ENCODE results near the gene TMEM200A.

TMEM200A gene

DNA sequence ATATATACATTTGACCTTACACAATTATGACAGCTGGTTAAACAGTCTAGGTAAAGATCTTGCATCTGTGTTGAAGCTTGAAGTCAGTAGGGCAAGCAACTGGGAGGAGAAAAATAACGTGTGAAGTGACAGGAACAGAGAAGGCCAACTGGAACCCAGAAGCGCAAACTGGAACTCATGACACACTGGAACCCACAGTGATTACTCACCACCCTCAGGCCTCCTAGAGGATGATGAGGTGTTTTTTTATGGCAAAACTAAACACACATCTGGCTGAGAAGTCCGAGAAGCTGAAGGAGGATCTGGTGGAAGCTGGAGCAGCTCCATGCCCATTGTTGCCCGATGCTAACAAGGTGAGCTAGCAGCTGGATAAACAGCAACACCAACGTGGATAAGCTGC, 108.1 kb downstream of the TMEM200A start:
- Histone ChIP-seq H3K79me2 (ENCODE audit: control insufficient read depth, insufficient read depth, low read length, poor library complexity) (no peaks in the 10 kb centered on the region), H3K4me3 (ENCODE audit: low read depth, low read length) (no peak overlapping the region), H3K4me2 (ENCODE audit: low read length) (no peak overlapping the region), H3K4me1 (ENCODE audit: control insufficient read depth in 1 of 2, insufficient read depth in 2 of 2, low read length in 2 of 2) (no peaks in the 10 kb centered on the region), H2AFZ (ENCODE audit: insufficient read depth, low read length, poor library complexity) (no peak overlapping the region), H3K9me3 (ENCODE audit: insufficient read depth, low read depth, low read length) (no peaks in the 10 kb centered on the region), H2BK120ac (ENCODE audit: insufficient read depth, low read length, poor library complexity) (no peak overlapping the region), H4K8ac (ENCODE audit: low read depth, low read length) (no peak overlapping the region), H3K18ac (ENCODE audit: low read length) (no peak overlapping the region), H3K27me3 (ENCODE audit: insufficient read depth, low read length) (no peaks in the 10 kb centered on the region), H3K79me1 (ENCODE audit: low read length) (no peaks in the 10 kb centered on the region), H3K36me3 (ENCODE audit: control insufficient read depth in 1 of 2, insufficient read depth in 2 of 2, low read length in 2 of 2) (no peaks in the 10 kb centered on the region), H4K91ac (ENCODE audit: low read depth, low read length) (no peak overlapping the region), H2BK5ac (ENCODE audit: low read depth, low read length, poor library complexity) (no peak overlapping the region), H3K9ac (ENCODE audit: low read length) (no peak overlapping the region), H3K4ac (ENCODE audit: low read depth, low read length) (no peak overlapping the region), H2BK12ac (ENCODE audit: low read length) (no peak overlapping the region), H2AK5ac (ENCODE audit: low read length) (no peak overlapping the region), H3K23ac (ENCODE audit: low read length) (no peak overlapping the region), H3K14ac (ENCODE audit: low read length) (no peak overlapping the region), H4K12ac (ENCODE audit: low read depth, low read length) (no peak overlapping the region), H3K27ac (ENCODE audit: low read depth, low read length) (no peak overlapping the region)
- WGBS (ENCODE audit: extremely low coverage, insufficient coverage, insufficient read length), result no CpG with 5 or more reads among the region's 5 CpGs
- peak; percentile 67 to 77 for DNase-seq

DNA sequence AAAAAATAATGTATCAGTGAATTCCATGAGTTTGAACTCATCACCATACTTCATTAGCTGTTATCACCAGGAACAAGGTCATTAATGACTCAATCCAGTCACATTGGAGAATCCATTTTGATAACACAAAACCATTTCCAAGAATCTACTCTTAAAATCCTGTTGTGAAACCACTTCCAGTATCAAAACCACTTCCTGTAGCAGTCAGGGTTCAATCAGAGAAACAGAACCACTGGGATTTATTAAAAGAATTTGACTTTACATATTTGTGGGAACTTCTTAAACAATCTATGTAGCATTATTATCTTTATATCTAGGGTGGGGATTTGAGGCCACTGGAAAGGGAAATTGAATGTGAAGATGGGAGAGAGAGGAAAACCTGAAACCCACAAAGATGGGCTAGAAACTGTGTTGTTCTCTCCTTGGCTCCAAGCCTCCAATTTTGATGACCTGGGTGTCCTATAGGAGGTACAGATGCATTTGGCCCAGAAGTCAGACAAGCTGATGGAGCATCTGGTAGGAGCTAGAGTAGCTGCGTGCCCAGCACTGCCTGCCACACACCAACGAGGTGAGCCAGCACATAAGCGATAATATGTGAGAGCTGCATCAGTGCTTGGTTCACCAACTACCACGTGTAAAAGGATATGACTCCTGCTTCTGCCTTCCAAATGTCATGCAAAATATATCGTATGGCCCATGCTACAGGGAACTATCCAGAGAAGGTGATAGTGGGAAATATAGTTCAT, 117.0 kb downstream of the TMEM200A start:
- H3K4me1 ChIP-seq (ENCODE audit: control insufficient read depth in 1 of 2, insufficient read depth in 2 of 2, low read length in 2 of 2), result no peaks in the 10 kb centered on the region
- no peak for DNase-seq
- H3K18ac ChIP-seq (ENCODE audit: low read length), result no peak overlapping the region
- no peak overlapping the region for H4K12ac ChIP-seq (ENCODE audit: low read depth, low read length)
- H3K9me3 ChIP-seq (ENCODE audit: insufficient read depth, low read depth, low read length), result peaks cover 3% of the 10 kb centered on the region
- H3K14ac ChIP-seq (ENCODE audit: low read length), result no peak overlapping the region
- no peak overlapping the region for H2BK5ac ChIP-seq (ENCODE audit: low read depth, low read length, poor library complexity)
- no peak overlapping the region for H4K8ac ChIP-seq (ENCODE audit: low read depth, low read length)
- WGBS (ENCODE audit: extremely low coverage, insufficient coverage, insufficient read length), result no CpG with 5 or more reads among the region's 5 CpGs
- peak overlapping the region; percentile 63 for H3K9ac ChIP-seq (ENCODE audit: low read length)
- no peak overlapping the region for H3K4ac ChIP-seq (ENCODE audit: low read depth, low read length)
- H3K36me3 ChIP-seq (ENCODE audit: control insufficient read depth in 1 of 2, insufficient read depth in 2 of 2, low read length in 2 of 2), result no peaks in the 10 kb centered on the region
- no peaks in the 10 kb centered on the region for H3K27me3 ChIP-seq (ENCODE audit: insufficient read depth, low read length)
- H3K4me2 ChIP-seq (ENCODE audit: low read length), result no peak overlapping the region
- no peak overlapping the region for H2AK5ac ChIP-seq (ENCODE audit: low read length)
- H4K91ac ChIP-seq (ENCODE audit: low read depth, low read length), result no peak overlapping the region
- no peaks in the 10 kb centered on the region for H3K79me2 ChIP-seq (ENCODE audit: control insufficient read depth, insufficient read depth, low read length, poor library complexity)
- no peak overlapping the region for H3K4me3 ChIP-seq (ENCODE audit: low read depth, low read length)
- no peak overlapping the region for H2BK12ac ChIP-seq (ENCODE audit: low read length)
- H2AFZ ChIP-seq (ENCODE audit: insufficient read depth, low read length, poor library complexity), result no peak overlapping the region
- no peak overlapping the region for H2BK120ac ChIP-seq (ENCODE audit: insufficient read depth, low read length, poor library complexity)
- H3K79me1 ChIP-seq (ENCODE audit: low read length), result no peaks in the 10 kb centered on the region
- H3K27ac ChIP-seq (ENCODE audit: low read depth, low read length), result no peak overlapping the region
- H3K23ac ChIP-seq (ENCODE audit: low read length), result no peak overlapping the region

DNA sequence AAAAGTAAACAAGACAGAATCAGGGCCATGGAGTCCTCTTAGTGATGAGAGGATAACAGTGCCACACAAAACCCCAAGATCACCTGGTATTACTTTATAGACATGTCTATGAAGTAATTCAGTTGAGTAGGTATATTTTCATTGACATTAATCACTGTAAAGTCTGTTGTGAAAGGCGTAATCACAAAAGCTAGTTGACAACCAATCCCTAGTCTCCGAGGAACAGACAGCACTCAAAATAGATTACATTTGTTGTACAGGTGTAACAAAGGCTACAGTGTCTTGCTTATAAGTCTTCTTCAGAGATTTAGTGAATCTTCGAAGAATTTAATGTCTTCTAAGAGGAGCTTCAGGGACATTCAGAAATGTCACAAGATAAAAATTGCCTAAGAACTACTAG, 120.1 kb downstream of the TMEM200A start:
- H3K9ac ChIP-seq (ENCODE audit: low read length), result no peak overlapping the region

DNA sequence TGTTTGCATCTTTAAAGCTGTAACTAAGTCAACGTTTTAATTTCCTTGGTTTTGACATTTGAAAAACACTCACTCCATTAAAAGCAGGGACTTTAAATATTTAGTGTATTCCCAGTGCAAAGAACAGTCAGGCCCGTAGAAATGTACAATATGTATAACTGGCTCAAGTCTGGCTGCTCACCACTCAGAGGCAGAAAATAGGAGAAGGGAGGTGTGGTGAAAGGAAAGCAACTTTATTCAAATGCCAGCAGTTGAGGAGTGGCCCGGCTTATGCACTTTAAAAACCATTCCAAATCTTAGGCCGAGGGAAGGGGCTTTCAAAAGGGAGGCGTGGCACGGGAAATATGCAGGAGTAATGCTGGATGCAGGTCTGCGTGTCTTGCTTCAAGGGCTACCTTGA, 120.6 kb downstream of the TMEM200A start:
- H3K27me3 ChIP-seq (ENCODE audit: insufficient read depth, low read length), result no peaks in the 10 kb centered on the region
- no peak overlapping the region for H3K27ac ChIP-seq (ENCODE audit: low read depth, low read length)
- H3K36me3 ChIP-seq (ENCODE audit: control insufficient read depth in 1 of 2, insufficient read depth in 2 of 2, low read length in 2 of 2), result no peaks in the 10 kb centered on the region
- no peak overlapping the region for H3K14ac ChIP-seq (ENCODE audit: low read length)
- H3K4me3 ChIP-seq (ENCODE audit: low read depth, low read length), result no peak overlapping the region
- H3K9ac ChIP-seq (ENCODE audit: low read length), result no peak overlapping the region
- H2BK12ac ChIP-seq (ENCODE audit: low read length), result no peak overlapping the region
- no peak overlapping the region for H3K4me2 ChIP-seq (ENCODE audit: low read length)
- H4K12ac ChIP-seq (ENCODE audit: low read depth, low read length), result no peak overlapping the region
- DNase-seq, result peak; percentile 34 to 50
- H2AFZ ChIP-seq (ENCODE audit: insufficient read depth, low read length, poor library complexity), result no peak overlapping the region
- no peak overlapping the region for H2BK5ac ChIP-seq (ENCODE audit: low read depth, low read length, poor library complexity)
- H4K91ac ChIP-seq (ENCODE audit: low read depth, low read length), result no peak overlapping the region
- no peak overlapping the region for H3K18ac ChIP-seq (ENCODE audit: low read length)
- no peaks in the 10 kb centered on the region for H3K79me1 ChIP-seq (ENCODE audit: low read length)
- peaks cover 3% of the 10 kb centered on the region for H3K9me3 ChIP-seq (ENCODE audit: insufficient read depth, low read depth, low read length)
- H3K4me1 ChIP-seq (ENCODE audit: control insufficient read depth in 1 of 2, insufficient read depth in 2 of 2, low read length in 2 of 2), result no peaks in the 10 kb centered on the region
- H3K79me2 ChIP-seq (ENCODE audit: control insufficient read depth, insufficient read depth, low read length, poor library complexity), result no peaks in the 10 kb centered on the region
- H4K8ac ChIP-seq (ENCODE audit: low read depth, low read length), result no peak overlapping the region
- no peak overlapping the region for H3K4ac ChIP-seq (ENCODE audit: low read depth, low read length)
- H2AK5ac ChIP-seq (ENCODE audit: low read length), result no peak overlapping the region
- no CpG with 5 or more reads among the region's 7 CpGs for WGBS (ENCODE audit: extremely low coverage, insufficient coverage, insufficient read length)
- no peak overlapping the region for H2BK120ac ChIP-seq (ENCODE audit: insufficient read depth, low read length, poor library complexity)
- H3K23ac ChIP-seq (ENCODE audit: low read length), result no peak overlapping the region

More for the DNA sequence above, 120.1 kb downstream of the TMEM200A start:
- H4K12ac ChIP-seq (ENCODE audit: low read depth, low read length), result no peak overlapping the region
- no peaks in the 10 kb centered on the region for H3K27me3 ChIP-seq (ENCODE audit: insufficient read depth, low read length)
- H3K4me1 ChIP-seq (ENCODE audit: control insufficient read depth in 1 of 2, insufficient read depth in 2 of 2, low read length in 2 of 2), result no peaks in the 10 kb centered on the region
- H4K8ac ChIP-seq (ENCODE audit: low read depth, low read length), result no peak overlapping the region
- no peak overlapping the region for H4K91ac ChIP-seq (ENCODE audit: low read depth, low read length)
- no peaks in the 10 kb centered on the region for H3K79me1 ChIP-seq (ENCODE audit: low read length)
- H3K4me2 ChIP-seq (ENCODE audit: low read length), result no peak overlapping the region
- no peak overlapping the region for H3K27ac ChIP-seq (ENCODE audit: low read depth, low read length)
- DNase-seq, result no peak
- H2BK120ac ChIP-seq (ENCODE audit: insufficient read depth, low read length, poor library complexity), result no peak overlapping the region
- H3K23ac ChIP-seq (ENCODE audit: low read length), result no peak overlapping the region
- no peak overlapping the region for H3K4ac ChIP-seq (ENCODE audit: low read depth, low read length)
- H3K14ac ChIP-seq (ENCODE audit: low read length), result no peak overlapping the region
- no peaks in the 10 kb centered on the region for H3K79me2 ChIP-seq (ENCODE audit: control insufficient read depth, insufficient read depth, low read length, poor library complexity)
- peaks cover 3% of the 10 kb centered on the region for H3K9me3 ChIP-seq (ENCODE audit: insufficient read depth, low read depth, low read length)
- H2BK12ac ChIP-seq (ENCODE audit: low read length), result no peak overlapping the region
- no peak overlapping the region for H3K18ac ChIP-seq (ENCODE audit: low read length)
- no peaks in the 10 kb centered on the region for H3K36me3 ChIP-seq (ENCODE audit: control insufficient read depth in 1 of 2, insufficient read depth in 2 of 2, low read length in 2 of 2)
- WGBS (ENCODE audit: extremely low coverage, insufficient coverage, insufficient read length), result no CpG with 5 or more reads among the region's 3 CpGs
- no peak overlapping the region for H2BK5ac ChIP-seq (ENCODE audit: low read depth, low read length, poor library complexity)
- no peak overlapping the region for H2AK5ac ChIP-seq (ENCODE audit: low read length)
- no peak overlapping the region for H3K4me3 ChIP-seq (ENCODE audit: low read depth, low read length)
- H2AFZ ChIP-seq (ENCODE audit: insufficient read depth, low read length, poor library complexity), result no peak overlapping the region
